GM19463 (cell line): ENCODE data around the gene ARSB.
"Not testable (repeated sequence)": the region's sequence is repeated elsewhere in the genome, so short reads cannot be mapped to it uniquely, and the experiment has no call there.

ENCODE experiments used
- ATAC-seq: cut with Tn5 transposase; IDR thresholded peaks from one replicate; pipeline ENCODE4 v1.9.1; 2021; ENCODE audit warnings: mild to moderate bottlenecking, moderate library complexity; ENCODE audit not compliant: unreplicated experiment

Gene ARSB

GRCh38 chr5:78907255-78907891 is 77.7 kb downstream of the ARSB start:
- ATAC-seq = peak; percentile 54

GRCh38 chr5:78905084-78905938 is 79.8 kb downstream of the ARSB start:
- ATAC-seq = peak; percentile 54

- no peak for ATAC-seq
Observed at GRCh38 chr5:78903861-78904260, 81.2 kb downstream of the ARSB start.

- ATAC-seq = no peak
Observed at GRCh38 chr5:78903353-78903752, 81.8 kb downstream of the ARSB start.

GRCh38 chr5:78899922-78900362 is 85.2 kb downstream of the ARSB start:
- no peak for ATAC-seq

- ATAC-seq = no peak
Observed at GRCh38 chr5:78896132-78896531, 89.0 kb downstream of the ARSB start.

- ATAC-seq = no peak
Observed at GRCh38 chr5:78895616-78896015, 89.5 kb downstream of the ARSB start.

- peak; percentile 67 for ATAC-seq
Observed at GRCh38 chr5:78893940-78894677, 91.0 kb downstream of the ARSB start.

GRCh38 chr5:78890667-78891379 is 94.3 kb downstream of the ARSB start:
- no peak for ATAC-seq

- no peak for ATAC-seq
Observed at GRCh38 chr5:78889369-78890140, 95.6 kb downstream of the ARSB start.

- ATAC-seq = no peak
Observed at GRCh38 chr5:78888580-78889368, 96.3 kb downstream of the ARSB start.

GRCh38 chr5:78887384-78888118 is 97.6 kb downstream of the ARSB start:
- ATAC-seq = peak; percentile 99

GRCh38 chr5:78886341-78887230 is 98.5 kb downstream of the ARSB start:
- ATAC-seq = no peak

- ATAC-seq = no peak
Observed at GRCh38 chr5:78881884-78882283, 103.2 kb downstream of the ARSB start.

GRCh38 chr5:78879516-78879915 is 105.6 kb downstream of the ARSB start:
- ATAC-seq = no peak

GRCh38 chr5:78866076-78866475 is 119.0 kb downstream of the ARSB start:
- not testable (repeated sequence) for ATAC-seq

- no peak for ATAC-seq
Observed at GRCh38 chr5:78858364-78858763, 126.7 kb downstream of the ARSB start.

- no peak for ATAC-seq
Observed at GRCh38 chr5:78855026-78855425, 130.1 kb downstream of the ARSB start.
